ENCODE results near the gene NDUFB7. TPM values are rescaled to one million over a fixed set of nuclear protein-coding genes. Genes with fewer than 3 reads are reported as not detected.
"Not testable (repeated sequence)": the region's sequence is repeated elsewhere in the genome, so short reads cannot be mapped to it uniquely, and the experiment has no call there.

The NDUFB7 gene
- total RNA-seq, 6 experiments from 2014 or later = 81.7 to 275 (median 112) TPM

DNA sequence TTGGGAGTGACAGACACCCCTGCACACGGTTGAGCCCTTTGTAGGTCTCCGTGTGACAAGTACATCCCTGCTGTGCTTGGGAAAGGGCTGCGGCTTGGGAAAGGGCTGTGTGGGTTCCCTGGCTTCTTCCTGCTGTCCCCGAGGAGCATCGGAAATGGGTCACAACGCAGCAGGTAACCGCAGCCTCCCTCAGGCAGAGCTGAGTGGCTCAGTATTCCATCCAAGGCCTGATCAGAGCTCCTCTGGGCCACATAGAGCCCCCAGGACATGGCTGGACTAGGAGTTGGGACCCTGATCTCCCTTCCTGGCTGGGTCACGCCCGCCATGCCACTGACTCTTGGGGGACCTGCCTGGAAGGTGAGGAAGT is 26.2 kb downstream of the NDUFB7 start:
- Histone ChIP-seq H3K27ac (peak overlapping the region; percentile 28 to 68 (median 46)), H3K4me3 (peak overlapping the region in 1 of 3 donors; percentile 3), H3K4me1 (peaks cover 0 to 18% (median 0%) of the 10 kb centered on the region in 4 donors), H3K27me3 (no peaks in the 10 kb centered on the region), H3K36me3 (peaks cover 0 to 5% (median 0%) of the 10 kb centered on the region in 4 donors), H3K9me3 (no peaks in the 10 kb centered on the region)
- no peak for DNase-seq
- intact Hi-C loops (cut with DNase I) = no loop called here
- no CpG with 5 or more reads among the region's 9 CpGs for WGBS (ENCODE audit: insufficient coverage, low coverage, low lambda C conversion rate, missing lambda C conversion rate)
- no peak for ATAC-seq
- TF ChIP-seq POLR2A (IDR thresholded peaks at IDR 0.05) (no peak), CTCF (IDR thresholded peaks at IDR 0.05) (no peak)

GRCh38 chr19:14544977-14545715 is 26.7 kb downstream of the NDUFB7 start:
- peaks cover 0 to 5% (median 0%) of the 10 kb centered on the region in 4 donors for H3K36me3 ChIP-seq
- no peaks in the 10 kb centered on the region for H3K27me3 ChIP-seq
- no peaks in the 10 kb centered on the region for H3K9me3 ChIP-seq

DNA sequence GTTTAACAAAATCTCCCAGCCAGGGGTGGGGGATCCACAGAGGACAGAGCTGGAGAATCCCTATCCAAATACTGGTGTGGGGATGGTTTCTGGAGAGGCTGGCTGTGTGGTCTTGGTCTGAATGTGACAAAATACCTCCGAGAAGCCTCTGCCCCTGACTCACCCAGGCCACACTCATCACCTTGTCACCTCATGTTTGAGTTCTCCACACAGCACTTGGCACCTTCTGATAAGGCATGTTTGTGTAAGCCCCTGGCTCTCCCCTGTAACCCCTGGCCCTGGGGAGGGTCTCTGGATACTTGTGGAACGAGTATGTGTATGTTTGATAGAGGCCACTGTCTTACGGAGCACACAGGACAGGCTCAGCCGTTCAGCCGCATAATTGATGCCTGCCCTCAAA is 27.8 kb downstream of the NDUFB7 start:
- Histone ChIP-seq H3K9me3 (no peaks in the 10 kb centered on the region), H3K4me1 (peaks cover 0 to 6% (median 0%) of the 10 kb centered on the region in 4 donors), H3K36me3 (peaks cover 0 to 2% (median 0%) of the 10 kb centered on the region in 4 donors), H3K27ac (no peak overlapping the region), H3K27me3 (no peaks in the 10 kb centered on the region), H3K4me3 (no peak overlapping the region)
- intact Hi-C loops (cut with DNase I) = no loop called here
- TF ChIP-seq CTCF (IDR thresholded peaks at IDR 0.05) = no peak
- TF ChIP-seq POLR2A (IDR thresholded peaks at IDR 0.05) = no peak
- DNase-seq (no peak), ATAC-seq (no peak)
- WGBS (ENCODE audit: insufficient coverage, low coverage, low lambda C conversion rate, missing lambda C conversion rate) = no CpG with 5 or more reads among the region's 5 CpGs

More at GRCh38 chr19:14544977-14545715, 26.7 kb downstream of the NDUFB7 start:
- H3K4me1 ChIP-seq = peaks cover 0 to 13% (median 0%) of the 10 kb centered on the region in 4 donors
- intact Hi-C loops (cut with DNase I) = no loop called here
- H3K4me3 ChIP-seq = peak overlapping the region in 1 of 3 donors; percentile 3
- 36% methylated on average over 9 of the region's 21 CpGs for WGBS (ENCODE audit: insufficient coverage, low coverage, low lambda C conversion rate, missing lambda C conversion rate)
- H3K27ac ChIP-seq = peak overlapping the region in 2 of 3 donors; percentile 46 to 68
- peak; percentile 84 to 95 (median 94) for DNase-seq
- ATAC-seq = peak; percentile 83 to 91 (median 89)
- no peak for TF ChIP-seq CTCF (IDR thresholded peaks at IDR 0.05)

DNA sequence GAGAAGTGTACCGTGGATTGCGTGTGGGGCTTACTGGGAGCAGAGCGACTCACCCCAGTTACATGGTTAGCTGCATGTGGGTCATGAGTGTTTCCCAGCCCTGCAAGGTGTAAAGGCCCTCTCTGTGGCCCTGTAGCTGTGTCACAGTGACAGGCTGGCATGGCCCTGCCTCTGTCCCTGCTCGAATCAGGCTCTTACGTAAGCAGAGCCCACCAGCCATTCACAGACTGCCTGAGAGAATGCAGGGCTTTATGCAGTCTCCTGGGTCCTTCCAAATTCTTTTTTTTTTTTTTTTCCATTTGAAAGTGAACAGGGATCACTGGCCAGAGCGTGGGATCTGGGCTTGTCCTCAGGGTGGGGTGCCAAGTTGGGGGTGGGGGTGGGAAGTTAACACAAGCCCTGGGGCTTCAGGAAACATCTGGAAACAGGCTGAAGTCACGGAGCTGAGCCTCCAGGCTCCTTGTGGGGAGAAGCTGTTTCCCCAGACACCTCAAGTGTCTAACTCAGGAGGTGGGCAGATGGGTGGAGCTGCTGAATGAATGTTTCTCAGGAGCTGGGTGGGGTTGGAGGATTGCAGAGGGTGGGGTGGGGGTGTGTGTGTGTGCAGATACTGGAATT is 29.0 kb downstream of the NDUFB7 start:
- DNase-seq = no peak
- intact Hi-C loops (cut with DNase I) = no loop called here
- H3K4me3 ChIP-seq = no peak overlapping the region
- peaks cover 0 to 6% (median 0%) of the 10 kb centered on the region in 4 donors for H3K4me1 ChIP-seq
- no peak overlapping the region for H3K27ac ChIP-seq
- no peak for TF ChIP-seq POLR2A (IDR thresholded peaks at IDR 0.05)
- no peaks in the 10 kb centered on the region for H3K27me3 ChIP-seq
- no peak for ATAC-seq
- no peaks in the 10 kb centered on the region for H3K9me3 ChIP-seq
- 44% methylated on average over 4 of the region's 7 CpGs for WGBS (ENCODE audit: insufficient coverage, low coverage, low lambda C conversion rate, missing lambda C conversion rate)
- no peaks in the 10 kb centered on the region for H3K36me3 ChIP-seq

GRCh38 chr19:14541979-14542378 is 29.9 kb downstream of the NDUFB7 start:
- H3K4me1 ChIP-seq; H3K27me3 ChIP-seq; H3K9me3 ChIP-seq; H3K4me3 ChIP-seq; H3K27ac ChIP-seq; DNase-seq; H3K36me3 ChIP-seq; intact Hi-C loops (cut with DNase I); ATAC-seq: not testable (repeated sequence)
- 76% methylated on average over 5 of the region's 5 CpGs for WGBS (ENCODE audit: insufficient coverage, low coverage, low lambda C conversion rate, missing lambda C conversion rate)
